NCI-H2196 treated with DMSO at 0.1 percent for 48 hours (cell line): ENCODE measurements around the gene UBLCP1.
"Not testable (repeated sequence)": the region's sequence is repeated elsewhere in the genome, so short reads cannot be mapped to it uniquely, and the experiment has no call there.

Experiments
- DNase-seq: peaks from one replicate; lab custom pipeline; 2025; ENCODE audit not compliant: unreplicated experiment; lab: John Stamatoyannopoulos, UW

The UBLCP1 gene

GRCh38 chr5:159249158-159249557 lies 13.9 kb upstream of the UBLCP1 start:
- DNase-seq, result no peak

DNA sequence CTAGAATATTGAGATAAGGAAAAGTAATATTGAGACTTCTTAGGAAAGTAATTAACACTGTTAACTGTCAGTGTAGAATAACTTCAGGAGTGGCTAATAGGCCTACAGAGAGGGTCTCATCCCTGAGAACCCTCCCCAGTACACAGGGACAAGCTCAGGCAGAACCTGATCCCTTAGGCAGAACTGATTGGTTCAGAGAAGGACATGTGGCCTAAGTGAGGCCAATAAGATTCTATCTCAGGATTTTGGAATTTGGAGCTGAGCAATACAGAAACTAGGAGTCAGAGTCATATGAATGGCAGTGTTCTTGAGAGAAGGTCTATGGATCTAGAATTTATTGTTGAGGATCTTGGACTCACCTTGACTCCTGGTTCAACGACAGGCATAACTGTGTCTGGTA lies 10.9 kb upstream of the UBLCP1 start:
- DNase-seq, result no peak

GRCh38 chr5:159257007-159257406 lies 6.1 kb upstream of the UBLCP1 start:
- no peak for DNase-seq

GRCh38 chr5:159257629-159258283 lies 5.3 kb upstream of the UBLCP1 start:
- no peak for DNase-seq

DNA sequence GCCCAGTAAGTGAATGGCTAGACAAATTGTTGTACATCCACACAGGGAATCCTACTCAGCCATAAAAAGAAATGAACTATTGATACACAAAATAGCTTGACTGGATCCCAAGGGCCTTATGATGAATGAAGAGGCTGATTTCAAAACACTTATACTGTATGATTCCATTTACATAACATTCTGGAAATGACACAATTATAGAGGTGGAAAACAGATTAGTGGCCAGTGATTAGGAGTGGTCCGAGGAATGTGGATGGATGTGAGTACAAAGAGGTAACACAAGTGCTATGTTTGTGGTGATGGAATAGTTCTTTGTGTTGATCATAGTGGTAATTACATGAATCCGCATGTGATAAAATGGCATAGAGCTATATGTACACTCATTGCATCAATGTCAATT lies 4.7 kb upstream of the UBLCP1 start:
- no peak for DNase-seq

- DNase-seq, result not testable (repeated sequence)
Observed at GRCh38 chr5:159260212-159260611, 2.9 kb upstream of the UBLCP1 start.

- DNase-seq, result no peak
Observed at GRCh38 chr5:159262472-159262858, 625 bp upstream of the UBLCP1 start.

DNA sequence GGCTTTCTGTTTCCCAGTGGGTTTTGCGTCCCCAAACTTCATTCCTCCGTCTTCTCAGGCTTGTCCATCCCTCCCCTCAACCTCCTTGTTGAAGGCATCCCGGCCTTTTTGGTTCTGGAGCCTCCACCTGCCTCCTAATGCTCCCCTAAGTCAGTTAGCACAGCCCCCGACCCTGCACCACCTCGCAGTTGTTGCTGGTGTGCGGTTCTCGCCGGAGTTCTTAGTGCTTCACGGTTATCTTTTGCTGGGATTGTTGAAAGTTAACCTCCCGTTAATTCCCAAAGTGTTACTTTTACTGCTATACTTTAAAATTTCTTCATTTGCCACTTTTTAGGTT lies 447 bp downstream of the UBLCP1 start:
- DNase-seq, result no peak

GRCh38 chr5:159266764-159267163 lies 3.7 kb downstream of the UBLCP1 start:
- DNase-seq, result not testable (repeated sequence)

DNA sequence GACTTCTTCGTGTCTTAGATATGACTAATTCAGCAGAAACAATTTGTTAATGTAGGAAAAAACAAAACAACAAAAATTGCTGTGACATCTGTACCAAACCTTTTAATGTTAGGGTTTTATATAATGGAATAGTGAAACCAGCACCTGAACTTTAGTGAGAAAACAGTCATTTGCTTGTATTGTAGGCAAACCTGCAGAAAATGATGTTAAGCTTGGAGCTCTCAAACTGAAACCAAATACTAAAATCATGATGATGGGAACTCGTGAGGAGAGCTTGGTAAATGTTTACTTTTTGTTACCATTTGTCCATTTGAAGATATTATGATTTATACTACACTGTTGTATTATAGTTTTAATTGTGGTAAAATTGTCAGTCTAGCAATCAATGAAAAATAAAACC lies 6.6 kb downstream of the UBLCP1 start:
- DNase-seq, result no peak

GRCh38 chr5:159273923-159274322 lies 10.8 kb downstream of the UBLCP1 start:
- no peak for DNase-seq

- no peak for DNase-seq
Observed at GRCh38 chr5:159274676-159275075, 11.6 kb downstream of the UBLCP1 start.

- DNase-seq, result no peak
Observed at GRCh38 chr5:159286420-159287035, 23.4 kb downstream of the UBLCP1 start.

DNA sequence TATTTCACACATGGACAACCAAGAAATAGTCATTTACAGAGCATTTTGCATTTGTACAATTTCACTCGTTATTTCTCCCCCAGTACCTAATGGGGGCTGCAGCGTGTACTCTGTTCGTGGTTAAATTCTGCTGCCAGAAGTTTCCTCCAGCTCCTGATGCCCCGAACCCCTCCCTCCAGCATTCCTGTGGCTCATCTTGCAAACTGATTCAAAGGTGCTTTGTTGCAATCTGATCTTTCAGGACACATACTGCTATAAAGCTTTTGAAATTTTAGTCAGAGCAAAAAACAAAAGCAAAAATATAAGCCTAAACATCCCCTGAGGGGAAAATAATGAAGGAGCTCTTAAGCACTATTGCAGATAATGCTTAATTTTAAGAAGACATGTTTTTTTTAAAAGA lies 27.7 kb downstream of the UBLCP1 start:
- no peak for DNase-seq

DNA sequence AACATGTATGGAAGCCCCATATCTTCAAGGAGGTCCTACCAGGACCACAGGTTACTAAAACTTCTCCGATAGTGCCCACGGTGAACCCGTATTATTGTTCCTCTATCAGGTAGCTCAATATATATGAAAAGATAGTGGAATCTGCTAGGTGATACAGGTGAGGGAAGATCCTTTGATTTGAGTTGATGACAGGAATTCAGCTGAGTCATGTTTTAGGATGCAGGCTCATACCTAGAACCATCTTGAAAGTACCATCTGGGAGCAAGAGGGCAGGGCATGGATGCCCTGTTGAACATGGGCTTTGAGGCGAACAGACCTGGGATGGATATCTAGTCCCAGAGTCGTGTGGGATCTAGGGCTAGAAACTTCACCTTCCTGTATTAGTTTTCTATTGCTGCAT lies 31.8 kb downstream of the UBLCP1 start:
- no peak for DNase-seq

GRCh38 chr5:159297300-159297699 lies 34.2 kb downstream of the UBLCP1 start:
- DNase-seq, result not testable (repeated sequence)

GRCh38 chr5:159301466-159301865 lies 38.4 kb downstream of the UBLCP1 start:
- DNase-seq, result no peak

GRCh38 chr5:159301929-159302860 lies 39.1 kb downstream of the UBLCP1 start:
- DNase-seq, result not testable (repeated sequence)

DNA sequence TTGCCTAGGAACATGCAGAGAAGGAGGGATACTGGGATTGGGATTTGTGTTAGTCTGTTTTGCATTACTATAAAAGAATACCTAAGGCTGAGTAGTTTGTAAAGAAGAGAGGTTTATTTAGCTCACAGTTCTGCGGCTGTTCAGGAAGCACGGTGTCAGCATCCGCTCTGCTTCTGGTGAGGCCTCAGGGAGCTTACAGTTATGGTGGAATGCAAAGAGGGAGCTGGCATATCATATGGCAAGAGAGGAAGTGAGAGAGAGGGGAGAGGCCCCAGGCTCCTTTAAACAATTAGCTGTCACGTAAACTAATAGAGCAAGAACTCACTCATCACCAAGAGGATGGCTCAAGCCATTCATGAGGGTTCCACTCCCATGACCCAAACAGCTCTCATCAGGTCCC lies 40.2 kb downstream of the UBLCP1 start:
- DNase-seq, result no peak

GRCh38 chr5:159304961-159305595 lies 42.0 kb downstream of the UBLCP1 start:
- no peak for DNase-seq

DNA sequence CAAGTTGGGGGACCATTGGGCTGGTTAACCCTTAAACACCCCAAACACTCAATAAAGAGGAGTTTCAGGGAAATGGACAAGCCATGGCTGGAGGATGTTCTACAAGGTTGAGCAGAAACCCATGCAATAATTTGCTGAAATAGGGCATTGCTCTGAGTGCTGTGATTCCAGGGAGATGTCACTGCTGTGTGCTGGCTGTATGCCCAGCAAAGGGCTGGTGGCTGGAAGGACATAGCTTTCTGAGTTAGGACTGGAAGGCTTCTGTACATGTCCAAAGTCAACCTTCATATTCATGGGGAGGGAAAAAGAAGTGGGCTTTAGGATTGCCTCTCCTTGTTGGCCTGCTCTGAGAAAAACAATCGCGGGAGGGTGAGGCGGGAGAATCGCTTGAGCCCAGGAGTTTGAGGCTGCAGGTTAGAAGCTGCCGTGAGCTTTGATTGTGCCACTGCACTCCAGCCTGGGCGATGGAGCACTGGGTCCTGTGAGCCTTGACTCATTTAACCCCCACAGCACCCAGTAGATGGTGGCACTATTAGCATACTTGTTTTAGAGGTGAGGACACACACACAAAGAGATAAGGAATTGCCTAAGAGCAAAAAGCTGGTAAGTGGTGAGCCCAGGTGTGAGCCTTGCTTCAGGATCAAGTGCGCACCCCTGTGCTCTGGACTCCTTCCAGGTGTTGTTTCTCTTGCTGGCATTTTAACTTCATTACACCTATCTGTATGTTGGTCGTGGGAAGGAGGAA lies 46.8 kb downstream of the UBLCP1 start:
- no peak for DNase-seq
